CD8-positive, alpha-beta memory T cell (primary cell): Measurements from ENCODE around the gene TMIGD3. TPM values are rescaled to one million over a fixed set of nuclear protein-coding genes. Genes with fewer than 3 reads are reported as not detected.
A peak's percentile ranks its signal among the peaks of the same experiment; 100 is the strongest.

Experiments
- CTCF ChIA-PET: fragments of 350-600 bp; sonication (Branson Sonifier 250); formaldehyde crosslinking; loops from one replicate; lab custom pipeline; 2021; ENCODE audit warnings: antibody characterized with exemption; lab: Charles Lee
- POLR2A ChIA-PET: fragments of 350-600 bp; sonication (Branson Sonifier 250); formaldehyde crosslinking; loops from one replicate; lab custom pipeline; 2021; ENCODE audit warnings: antibody characterized with exemption; lab: Charles Lee
- DNase-seq, 5 donors: peaks; one replicate each; pipeline versions ENCODE4 v3.0.0 to v3.0.0-alpha.2; 2020 to 2022; ENCODE audit warnings: mixed read lengths in 1 of 5
- H3K27ac ChIP-seq: one replicate; pipeline ENCODE4 v1.7.0; 2013; ENCODE audit warnings: low read depth, mild to moderate bottlenecking, low read length, moderate library complexity
- H3K27me3 ChIP-seq: 2 replicates; pipeline ENCODE4 v1.7.0; 2013; ENCODE audit warnings: low read length, mild to moderate bottlenecking; ENCODE audit not compliant: insufficient read depth, poor library complexity, severe bottlenecking
- H3K36me3 ChIP-seq: 2 replicates; pipeline ENCODE4 v1.7.0; 2013; ENCODE audit warnings: mild to moderate bottlenecking, low read length, moderate library complexity; ENCODE audit not compliant: insufficient read depth
- H3K4me1 ChIP-seq: 2 replicates; pipeline ENCODE4 v1.7.0; 2013; ENCODE audit warnings: mild to moderate bottlenecking, low read length, moderate library complexity; ENCODE audit not compliant: insufficient read depth
- H3K4me3 ChIP-seq: 2 replicates; pipeline ENCODE4 v1.7.0; 2013; ENCODE audit warnings: mild to moderate bottlenecking, low read length
- H3K9me3 ChIP-seq: 2 replicates; pipeline ENCODE4 v1.7.0; 2013; ENCODE audit warnings: mild to moderate bottlenecking, low read length
- H3K27ac Mint-ChIP-seq, 8 donors: one replicate each; pipeline ENCODE4 v1.8.0; 2020 to 2021; ENCODE audit warnings: mixed read lengths in 8 of 8, mild to moderate bottlenecking in 6 of 8, inconsistent platforms in 3 of 8, moderate library complexity in 3 of 8
- H3K27me3 Mint-ChIP-seq, 2 donors: one replicate each; pipeline ENCODE4 v1.8.0; 2020 to 2021; ENCODE audit warnings: mixed read lengths in 2 of 2, mild to moderate bottlenecking in 1 of 2, moderate library complexity in 1 of 2
- H3K36me3 Mint-ChIP-seq, 3 donors: one replicate each; pipeline ENCODE4 v1.8.0; 2020 to 2021; ENCODE audit warnings: mixed read lengths in 3 of 3, inconsistent platforms in 1 of 3, mild to moderate bottlenecking in 1 of 3
- H3K4me1 Mint-ChIP-seq, 3 donors: one replicate each; pipeline ENCODE4 v1.8.0; 2020 to 2021; ENCODE audit warnings: mixed read lengths in 3 of 3, inconsistent platforms in 1 of 3, mild to moderate bottlenecking in 1 of 3
- H3K4me3 Mint-ChIP-seq, 7 donors: one replicate each; pipeline ENCODE4 v1.8.0; 2020 to 2021; ENCODE audit warnings: mixed read lengths in 7 of 7, mild to moderate bottlenecking in 6 of 7, moderate library complexity in 4 of 7, inconsistent platforms in 2 of 7
- H3K9me3 Mint-ChIP-seq, 5 donors: one replicate each; pipeline ENCODE4 v1.8.0; 2020 to 2022; ENCODE audit warnings: mixed read lengths in 5 of 5, mild to moderate bottlenecking in 3 of 5, moderate library complexity in 2 of 5, inconsistent platforms in 1 of 5
- polyA plus RNA-seq: library from polyadenylated mRNA; unstranded; fragments of 300-500 nt; fragmentation: Illumina TruSeq; gene quantifications from one replicate; pipeline ENCODE4 v1.2.3, GENCODE V29; 2021
- total RNA-seq, 2 experiments: library from RNA; stranded (reverse); gene quantifications; one replicate each; pipeline ENCODE4 v1.2.3, GENCODE V29; 2021

Gene TMIGD3
- total and polyA plus RNA-seq, 3 experiments from 2014 or later, result 0.26 TPM; not detected in 2

DNA sequence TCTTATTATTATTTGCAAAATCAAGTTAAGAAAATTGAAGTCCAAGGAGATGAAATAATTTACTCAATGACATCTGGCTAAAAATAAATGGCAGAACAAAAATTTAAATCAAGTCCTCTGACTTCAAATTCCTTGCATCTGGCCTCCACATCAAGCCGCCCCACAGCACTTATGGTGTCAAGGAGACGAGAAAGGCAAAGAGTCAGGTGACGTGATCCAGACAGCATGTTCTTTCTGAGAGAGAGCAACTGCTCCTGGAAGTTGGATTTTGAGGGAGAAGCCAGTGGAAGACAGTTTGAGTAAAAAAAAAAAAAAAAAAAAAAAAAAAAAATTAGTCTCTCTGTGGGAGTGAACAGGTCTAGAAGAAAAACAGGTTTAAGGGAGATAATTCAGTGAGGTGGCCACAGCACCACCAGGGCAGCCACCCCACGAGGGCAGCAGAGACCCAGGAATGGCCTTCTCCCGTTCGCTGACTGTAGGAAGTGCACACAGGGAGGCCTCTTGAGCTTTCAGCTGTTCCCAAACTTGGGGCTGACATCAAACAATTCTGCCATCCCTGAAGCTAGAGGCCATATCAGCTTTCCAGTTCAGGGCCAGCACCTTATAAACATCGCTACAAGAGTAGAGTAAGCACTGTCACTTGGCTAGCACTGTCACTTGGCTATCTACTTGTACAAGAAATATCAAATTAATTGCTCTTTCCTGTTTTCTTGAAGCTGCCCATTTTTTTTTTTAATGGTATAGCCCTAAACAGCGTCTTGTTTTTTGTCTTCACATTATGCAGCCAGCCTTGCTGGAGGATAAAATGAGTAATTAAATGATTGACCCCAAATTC, 21.8 kb downstream of the TMIGD3 start:
- CTCF ChIA-PET, result interaction anchor here (0.5 to 2.4 kb wide), 14 partner anchors 10 to 288 kb away, joined by 3 to 11 read pairs (median 4); partner anchors contain the start of genes ADORA3 and TMIGD3

DNA sequence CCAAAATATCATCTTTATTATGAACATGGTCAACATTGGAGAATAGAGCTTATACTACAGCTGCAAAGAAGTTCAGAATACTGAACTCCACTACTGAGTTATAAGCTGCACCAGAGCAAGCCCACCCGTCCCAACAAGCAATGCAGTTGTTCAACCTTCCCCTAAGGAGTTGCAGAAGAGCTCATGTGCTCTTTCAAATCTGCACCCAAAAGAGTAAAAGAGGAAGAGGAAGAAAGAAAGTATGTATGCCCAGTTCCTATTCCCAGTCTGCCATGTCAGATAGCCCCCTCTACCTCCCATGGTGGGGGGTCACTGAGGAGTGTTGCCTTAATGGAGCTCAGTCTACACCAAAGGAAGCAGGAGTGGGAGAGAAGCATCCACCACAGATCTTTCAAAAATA, 22.8 kb downstream of the TMIGD3 start:
- no peak for DNase-seq
- Mint-ChIP-seq H3K4me3 (no peak overlapping the region), H3K36me3 (peaks cover 3 to 9% (median 6%) of the 10 kb centered on the region in 3 donors), H3K27me3 (no peaks in the 10 kb centered on the region), H3K27ac (no peak overlapping the region), H3K4me1 (peaks cover 40 to 52% (median 45%) of the 10 kb centered on the region in 3 donors), H3K9me3 (no peaks in the 10 kb centered on the region)
- POLR2A ChIA-PET, result no interaction called here
- H3K4me1 ChIP-seq, result peaks cover 35% of the 10 kb centered on the region
- no peak overlapping the region for H3K27ac ChIP-seq
- H3K9me3 ChIP-seq, result no peaks in the 10 kb centered on the region
- no peaks in the 10 kb centered on the region for H3K27me3 ChIP-seq
- H3K4me3 ChIP-seq, result no peak overlapping the region
- H3K36me3 ChIP-seq, result peaks cover 8% of the 10 kb centered on the region
- CTCF ChIA-PET, result interaction anchor here (0.9 to 2.4 kb wide), 3 partner anchors 9 to 234 kb away, joined by 3 to 11 read pairs (median 3); no protein-coding TSS in a partner anchor

More for the DNA sequence above, 21.8 kb downstream of the TMIGD3 start:
- H3K4me3 ChIP-seq, result no peak overlapping the region
- Mint-ChIP-seq H3K27me3 (no peaks in the 10 kb centered on the region), H3K36me3 (peaks cover 3 to 9% (median 6%) of the 10 kb centered on the region in 3 donors), H3K4me1 (peaks cover 31 to 43% (median 36%) of the 10 kb centered on the region in 3 donors), H3K27ac (no peak overlapping the region), H3K9me3 (no peaks in the 10 kb centered on the region), H3K4me3 (no peak overlapping the region)
- no peak overlapping the region for H3K27ac ChIP-seq
- peaks cover 26% of the 10 kb centered on the region for H3K4me1 ChIP-seq
- H3K9me3 ChIP-seq, result no peaks in the 10 kb centered on the region
- POLR2A ChIA-PET, result no interaction called here
- no peaks in the 10 kb centered on the region for H3K27me3 ChIP-seq
- peaks cover 8% of the 10 kb centered on the region for H3K36me3 ChIP-seq
- DNase-seq, result peak in 4 of 5 donors; percentile 17 to 61 (median 36)

GRCh38 chr1:111476761-111477309, 26.6 kb downstream of the TMIGD3 start:
- H3K9me3 Mint-ChIP-seq, result no peaks in the 10 kb centered on the region
- H3K9me3 ChIP-seq, result no peaks in the 10 kb centered on the region
- peak overlapping the region; percentile 66 to 80 (median 75) for H3K4me3 Mint-ChIP-seq
- ChIA-PET POLR2A (interaction anchor here (0.8 to 1.3 kb wide), 2 partner anchors 28 to 31 kb away, joined by 4 read pairs; partner anchors contain the start of genes ATP5PB and WDR77), CTCF (interaction anchor here (1.2 to 5.9 kb wide), 7 partner anchors 9 to 254 kb away, joined by 3 to 33 read pairs (median 3); partner anchors contain the start of genes ATP5PB and WDR77)
- peaks cover 6 to 11% (median 6%) of the 10 kb centered on the region in 3 donors for H3K36me3 Mint-ChIP-seq
- no peaks in the 10 kb centered on the region for H3K27me3 Mint-ChIP-seq
- H3K4me3 ChIP-seq, result peak overlapping the region; percentile 61
- peak; percentile 7 to 73 (median 60) for DNase-seq
- peak overlapping the region; percentile 80 to 96 (median 90) for H3K27ac Mint-ChIP-seq
- peaks cover 60 to 67% (median 63%) of the 10 kb centered on the region in 3 donors for H3K4me1 Mint-ChIP-seq
- peaks cover 58% of the 10 kb centered on the region for H3K4me1 ChIP-seq
- peaks cover 8% of the 10 kb centered on the region for H3K36me3 ChIP-seq
- no peaks in the 10 kb centered on the region for H3K27me3 ChIP-seq
- peak overlapping the region; percentile 36 for H3K27ac ChIP-seq

DNA sequence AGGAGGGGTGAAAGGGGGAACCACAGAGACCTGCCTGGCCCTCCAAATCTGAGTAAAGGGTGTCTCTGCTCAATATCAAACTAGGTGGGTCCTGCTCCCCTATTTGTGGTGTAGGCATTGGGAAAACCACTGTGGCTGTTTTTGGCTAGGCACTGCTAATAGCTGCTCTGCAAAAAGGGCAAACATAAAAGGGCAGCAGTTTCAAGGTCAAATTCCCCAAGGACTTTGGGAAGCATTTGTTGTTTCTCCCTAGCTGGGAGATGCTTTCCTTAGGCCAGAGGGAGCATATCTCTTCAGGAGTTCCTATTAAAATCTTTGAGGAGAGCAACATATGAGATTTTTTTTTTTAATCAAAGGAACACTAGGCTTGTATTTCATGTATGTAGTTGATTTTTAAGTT, 27.2 kb downstream of the TMIGD3 start:
- no peaks in the 10 kb centered on the region for H3K9me3 ChIP-seq
- peaks cover 8% of the 10 kb centered on the region for H3K36me3 ChIP-seq
- Mint-ChIP-seq H3K4me1 (peaks cover 59 to 61% (median 60%) of the 10 kb centered on the region in 3 donors), H3K27me3 (no peaks in the 10 kb centered on the region), H3K27ac (peak overlapping the region; percentile 80 to 96 (median 90)), H3K9me3 (no peaks in the 10 kb centered on the region), H3K4me3 (peak overlapping the region; percentile 66 to 80 (median 75)), H3K36me3 (peaks cover 6 to 11% (median 6%) of the 10 kb centered on the region in 3 donors)
- ChIA-PET POLR2A (interaction anchor here (0.7 to 0.8 kb wide), 2 partner anchors 20 to 28 kb away, joined by 3 to 4 read pairs; partner anchors contain the start of genes ATP5PB and WDR77), CTCF (interaction anchor here (1.2 to 5.9 kb wide), 7 partner anchors 10 to 253 kb away, joined by 3 to 33 read pairs (median 3); partner anchors contain the start of genes ATP5PB and WDR77)
- no peaks in the 10 kb centered on the region for H3K27me3 ChIP-seq
- peaks cover 64% of the 10 kb centered on the region for H3K4me1 ChIP-seq
- peak overlapping the region; percentile 61 for H3K4me3 ChIP-seq
- H3K27ac ChIP-seq, result no peak overlapping the region
- DNase-seq, result no peak

GRCh38 chr1:111475701-111476100, 27.7 kb downstream of the TMIGD3 start:
- no peaks in the 10 kb centered on the region for H3K27me3 Mint-ChIP-seq
- ChIA-PET CTCF (interaction anchor here (1.6 to 5.9 kb wide), 5 partner anchors 13 to 253 kb away, joined by 3 to 33 read pairs (median 10); partner anchors contain the start of genes ATP5PB and WDR77), POLR2A (interaction anchor here (0.7 kb wide), 1 partner anchor 19 kb away, joined by 3 read pairs; no protein-coding TSS in a partner anchor)
- H3K27ac ChIP-seq, result no peak overlapping the region
- no peaks in the 10 kb centered on the region for H3K9me3 Mint-ChIP-seq
- H3K4me1 Mint-ChIP-seq, result peaks cover 58 to 61% (median 60%) of the 10 kb centered on the region in 3 donors
- H3K9me3 ChIP-seq, result no peaks in the 10 kb centered on the region
- no peaks in the 10 kb centered on the region for H3K27me3 ChIP-seq
- peak overlapping the region; percentile 66 to 80 (median 75) for H3K4me3 Mint-ChIP-seq
- peak overlapping the region; percentile 61 for H3K4me3 ChIP-seq
- H3K36me3 Mint-ChIP-seq, result peaks cover 6 to 11% (median 6%) of the 10 kb centered on the region in 3 donors
- peak overlapping the region; percentile 72 to 96 (median 90) for H3K27ac Mint-ChIP-seq
- H3K4me1 ChIP-seq, result peaks cover 68% of the 10 kb centered on the region
- peaks cover 8% of the 10 kb centered on the region for H3K36me3 ChIP-seq
- DNase-seq, result peak in 1 of 5 donors; percentile 21

GRCh38 chr1:111474521-111474920, 28.9 kb downstream of the TMIGD3 start:
- Histone ChIP-seq H3K27me3 (no peaks in the 10 kb centered on the region), H3K27ac (peak overlapping the region; percentile 26), H3K36me3 (peaks cover 8% of the 10 kb centered on the region), H3K9me3 (no peaks in the 10 kb centered on the region), H3K4me1 (peaks cover 79% of the 10 kb centered on the region), H3K4me3 (peak overlapping the region; percentile 61)
- Mint-ChIP-seq H3K9me3 (no peaks in the 10 kb centered on the region), H3K36me3 (peaks cover 6 to 11% (median 6%) of the 10 kb centered on the region in 3 donors), H3K27me3 (no peaks in the 10 kb centered on the region), H3K4me1 (peaks cover 52 to 59% (median 58%) of the 10 kb centered on the region in 3 donors), H3K27ac (peak overlapping the region in 7 of 8 donors; percentile 17 to 91 (median 86)), H3K4me3 (peak overlapping the region; percentile 15 to 80 (median 74))
- ChIA-PET CTCF (interaction anchor here (3.2 to 5.9 kb wide), 2 partner anchors 26 to 33 kb away, joined by 10 to 33 read pairs; partner anchors contain the start of genes ATP5PB and WDR77), POLR2A (interaction anchor here (0.6 kb wide), 1 partner anchor 180 kb away, joined by 3 read pairs; no protein-coding TSS in a partner anchor)
- DNase-seq, result no peak

- H3K4me1 Mint-ChIP-seq, result peaks cover 52 to 58% (median 58%) of the 10 kb centered on the region in 3 donors
- no peaks in the 10 kb centered on the region for H3K27me3 Mint-ChIP-seq
- Histone ChIP-seq H3K4me3 (peak overlapping the region; percentile 61), H3K36me3 (peaks cover 8% of the 10 kb centered on the region), H3K9me3 (no peaks in the 10 kb centered on the region), H3K27me3 (no peaks in the 10 kb centered on the region), H3K4me1 (peaks cover 83% of the 10 kb centered on the region), H3K27ac (peak overlapping the region; percentile 26)
- H3K36me3 Mint-ChIP-seq, result peaks cover 6 to 11% (median 6%) of the 10 kb centered on the region in 3 donors
- peak overlapping the region; percentile 66 to 84 (median 75) for H3K4me3 Mint-ChIP-seq
- no peak for DNase-seq
- POLR2A ChIA-PET, result no interaction called here
- H3K27ac Mint-ChIP-seq, result peak overlapping the region; percentile 76 to 91 (median 86)
- H3K9me3 Mint-ChIP-seq, result no peaks in the 10 kb centered on the region
- CTCF ChIA-PET, result interaction anchor here (3.2 to 5.9 kb wide), 2 partner anchors 26 to 33 kb away, joined by 10 to 33 read pairs; partner anchors contain the start of genes ATP5PB and WDR77
Measured at GRCh38 chr1:111474106-111474505, 29.3 kb downstream of the TMIGD3 start.
